B cell (primary cell): ENCODE data around the gene DPYSL3. TPM values are rescaled to one million over a fixed set of nuclear protein-coding genes. Genes with fewer than 3 reads are reported as not detected.

Experiments
- ATAC-seq: fragments of 200-7000 bp; cut with Tn5 transposase; one replicate; pipeline ENCODE4 v1.10.0; 2021; ENCODE audit warnings: low read depth, mild to moderate bottlenecking, moderate number of reproducible peaks, moderate library complexity
- CTCF ChIA-PET: fragments of 350-600 bp; sonication (Branson Sonifier 250); formaldehyde crosslinking; loops from one replicate; lab custom pipeline; 2021; ENCODE audit warnings: antibody characterized with exemption, inconsistent platforms; lab: Charles Lee
- POLR2A ChIA-PET: fragments of 350-600 bp; sonication (Branson Sonifier 250); formaldehyde crosslinking; loops from one replicate; lab custom pipeline; 2021; ENCODE audit warnings: antibody characterized with exemption; lab: Charles Lee
- DNase-seq: peaks from one replicate; pipeline ENCODE4 v3.0.0; 2013
- H2AFZ ChIP-seq: 2 replicates; pipeline ENCODE4 v1.6.1; 2012; ENCODE audit warnings: mild to moderate bottlenecking, low read depth, low read length; ENCODE audit not compliant: insufficient read depth, poor library complexity, severe bottlenecking
- H3K27ac ChIP-seq, 2 donors: 1 replicate in 1 of 2; 2 replicates in 1 of 2; pipeline ENCODE4 v1.5.1; 2012 to 2013; ENCODE audit warnings: low read length in 2 of 2, mild to moderate bottlenecking in 2 of 2, moderate library complexity in 1 of 2
- H3K27me3 ChIP-seq, 4 experiments: fragments of 200-600 bp in 1 of 4; sonication (generic) in 1 of 4; replicated peaks in 1 of 4; 1 replicate in 2 of 4; 2 replicates in 2 of 4; pipeline versions ENCODE4 v1.6.1 to v1.7.0; 2013 to 2016; ENCODE audit warnings: low read length in 3 of 4, mild to moderate bottlenecking in 2 of 4, mixed read lengths in 1 of 4, moderate library complexity in 1 of 4; ENCODE audit not compliant: insufficient read depth in 4 of 4, control insufficient read depth in 3 of 4; ENCODE audit errors: control extremely low read depth in 1 of 4
- H3K36me3 ChIP-seq, 2 experiments: replicated peaks in 1 of 2; 1 replicate in 1 of 2; 2 replicates in 1 of 2; pipeline versions ENCODE4 v1.6.1 to v1.7.1; 2013; ENCODE audit warnings: low read length in 1 of 2; ENCODE audit not compliant: insufficient read depth in 2 of 2, control insufficient read depth in 1 of 2; ENCODE audit errors: control extremely low read depth in 1 of 2, extremely low read depth in 1 of 2
- H3K4me1 ChIP-seq, 2 donors: fragments of 200-600 bp in 1 of 2; sonication (generic) in 1 of 2; 1 replicate in 1 of 2; 2 replicates in 1 of 2; pipeline versions ENCODE4 v1.5.1 to v1.6.1; 2013 to 2017; ENCODE audit warnings: low read length in 2 of 2; ENCODE audit not compliant: control insufficient read depth in 2 of 2, insufficient read depth in 2 of 2
- H3K4me2 ChIP-seq: replicated peaks from 2 replicates; pipeline ENCODE3; 2012; ENCODE audit warnings: mild to moderate bottlenecking, low read depth, low read length; ENCODE audit not compliant: poor library complexity, severe bottlenecking
- H3K4me3 ChIP-seq, 5 experiments: fragments of 200-600 bp in 1 of 5; sonication (generic) in 1 of 5; 1 replicate in 3 of 5; 2 replicates in 2 of 5; pipeline versions ENCODE4 v1.5.1 to v1.7.0; 2011 to 2016; ENCODE audit warnings: low read length in 4 of 5, mild to moderate bottlenecking in 4 of 5, low read depth in 2 of 5, control low read depth in 1 of 5, moderate library complexity in 1 of 5; ENCODE audit not compliant: insufficient read depth in 1 of 5; ENCODE audit errors: control extremely low read depth in 1 of 5, extremely low read depth in 1 of 5
- H3K79me2 ChIP-seq: fragments of 200-600 bp; sonication (generic); one replicate; pipeline ENCODE4 v1.6.0; 2016; ENCODE audit warnings: low read length; ENCODE audit not compliant: control insufficient read depth, insufficient read depth
- H3K9ac ChIP-seq: fragments of 200-600 bp; sonication (generic); 2 replicates; pipeline ENCODE4 v1.6.1; 2017; ENCODE audit warnings: mild to moderate bottlenecking, low read length, moderate library complexity
- H3K9me3 ChIP-seq, 3 donors: one replicate each; pipeline versions ENCODE4 v1.6.1 to v1.7.1; 2013; ENCODE audit warnings: low read length in 2 of 3; ENCODE audit not compliant: control insufficient read depth in 2 of 3, insufficient read depth in 1 of 3; ENCODE audit errors: control extremely low read depth in 1 of 3
- H4K20me1 ChIP-seq: 2 replicates; pipeline ENCODE4 v1.6.0; 2012; ENCODE audit warnings: mild to moderate bottlenecking, low read length; ENCODE audit not compliant: insufficient read depth, control insufficient read depth, poor library complexity, severe bottlenecking
- H3K27ac Mint-ChIP-seq: one replicate; pipeline ENCODE4 v1.8.0; 2021; ENCODE audit warnings: mixed read lengths
- H3K27me3 Mint-ChIP-seq: one replicate; pipeline ENCODE4 v1.8.0; 2021; ENCODE audit warnings: mixed read lengths
- H3K4me1 Mint-ChIP-seq: one replicate; pipeline ENCODE4 v1.8.0; 2021; ENCODE audit warnings: mixed read lengths
- H3K4me3 Mint-ChIP-seq: one replicate; pipeline ENCODE4 v1.8.0; 2021; ENCODE audit warnings: mixed read lengths
- H3K9me3 Mint-ChIP-seq: one replicate; pipeline ENCODE4 v1.8.0; 2022; ENCODE audit warnings: mixed read lengths; ENCODE audit not compliant: insufficient read depth
- EZH2 ChIP-seq: IDR thresholded peaks from 2 replicates; pipeline ENCODE4 v1.6.1; 2012; ENCODE audit warnings: borderline replicate concordance, low read depth, mild to moderate bottlenecking, moderate library complexity, low read length; ENCODE audit not compliant: insufficient read depth, poor library complexity, severe bottlenecking
- WGBS: methylation state at CpG from one replicate; pipeline ENCODE4 v1.1.5; 2013; ENCODE audit warnings: missing lambda C conversion rate; ENCODE audit not compliant: insufficient coverage; 5-methylcytosine and 5-hydroxymethylcytosine counted together
- intact Hi-C: fragments of 100-400 bp; cut with micrococcal nuclease; formaldehyde crosslinking; loops from one replicate; pipeline ENCODE4 v1.10.0; 2022
- polyA plus RNA-seq: library from polyadenylated mRNA; depleted of rRNA; stranded (reverse); fragments of >200 nt; gene quantifications from 2 replicates; pipeline ENCODE4 v1.2.3, GENCODE V29; 2012
- total RNA-seq, 2 donors: library from RNA; stranded (reverse); fragments of 120-200 nt in 1 of 2; gene quantifications; 1 replicate in 1 of 2; 2 replicates in 1 of 2; pipeline versions ENCODE4 v1.2.3 to v1.2.4, GENCODE V29; 2013 to 2022
- TF ChIP-seq, protein P1 (sequence below): fragments of 200-600 bp; IDR thresholded peaks from one replicate; pipeline ENCODE4 v1.8.0; 2022; ENCODE audit warnings: antibody characterized with exemption, mild to moderate bottlenecking

The DPYSL3 gene
- total and polyA plus RNA-seq, 2 donors (not counting 1 experiment from before 2014, with no cell fraction given): not detected

DNA sequence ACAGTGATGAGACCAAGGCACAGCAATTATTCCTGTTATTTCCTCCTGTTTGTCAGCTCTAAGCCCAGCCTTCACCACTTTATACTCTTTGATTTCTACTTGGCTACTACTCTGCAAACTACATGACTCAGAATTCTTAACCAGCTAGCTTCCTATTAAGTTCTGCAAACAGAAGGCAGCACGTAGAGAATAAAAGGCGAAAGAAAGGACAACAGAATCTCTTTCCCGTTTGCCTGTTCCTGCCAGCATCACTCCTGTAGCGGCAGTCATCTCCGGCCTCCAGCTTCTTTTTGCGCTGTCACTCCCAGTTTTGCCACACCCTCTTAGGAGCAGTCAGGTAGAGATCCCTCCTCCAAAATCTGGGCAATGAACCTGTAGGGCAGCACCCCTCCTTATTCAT lies 29.9 kb downstream of the DPYSL3 start:
- Mint-ChIP-seq H3K27me3 (peaks cover 13% of the 10 kb centered on the region), H3K9me3 (no peaks in the 10 kb centered on the region), H3K4me3 (no peak overlapping the region), H3K27ac (no peak overlapping the region), H3K4me1 (peaks cover 4% of the 10 kb centered on the region)
- Histone ChIP-seq H2AFZ (no peak overlapping the region), H3K4me2 (no peak overlapping the region), H4K20me1 (no peaks in the 10 kb centered on the region), H3K36me3 (no peaks in the 10 kb centered on the region), H3K4me3 (no peak overlapping the region), H3K27me3 (no peaks in the 10 kb centered on the region), H3K4me1 (no peaks in the 10 kb centered on the region), H3K27ac (no peak overlapping the region), H3K9ac (no peak overlapping the region), H3K79me2 (no peaks in the 10 kb centered on the region), H3K9me3 (no peaks in the 10 kb centered on the region)
- DNase-seq (no peak), ATAC-seq (no peak)
- CTCF ChIA-PET: no interaction called here
- no peak for TF ChIP-seq EZH2
- TF ChIP-seq, protein P1, sequence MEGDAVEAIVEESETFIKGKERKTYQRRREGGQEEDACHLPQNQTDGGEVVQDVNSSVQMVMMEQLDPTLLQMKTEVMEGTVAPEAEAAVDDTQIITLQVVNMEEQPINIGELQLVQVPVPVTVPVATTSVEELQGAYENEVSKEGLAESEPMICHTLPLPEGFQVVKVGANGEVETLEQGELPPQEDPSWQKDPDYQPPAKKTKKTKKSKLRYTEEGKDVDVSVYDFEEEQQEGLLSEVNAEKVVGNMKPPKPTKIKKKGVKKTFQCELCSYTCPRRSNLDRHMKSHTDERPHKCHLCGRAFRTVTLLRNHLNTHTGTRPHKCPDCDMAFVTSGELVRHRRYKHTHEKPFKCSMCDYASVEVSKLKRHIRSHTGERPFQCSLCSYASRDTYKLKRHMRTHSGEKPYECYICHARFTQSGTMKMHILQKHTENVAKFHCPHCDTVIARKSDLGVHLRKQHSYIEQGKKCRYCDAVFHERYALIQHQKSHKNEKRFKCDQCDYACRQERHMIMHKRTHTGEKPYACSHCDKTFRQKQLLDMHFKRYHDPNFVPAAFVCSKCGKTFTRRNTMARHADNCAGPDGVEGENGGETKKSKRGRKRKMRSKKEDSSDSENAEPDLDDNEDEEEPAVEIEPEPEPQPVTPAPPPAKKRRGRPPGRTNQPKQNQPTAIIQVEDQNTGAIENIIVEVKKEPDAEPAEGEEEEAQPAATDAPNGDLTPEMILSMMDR: no peak
- POLR2A ChIA-PET: no interaction called here
- 73% methylated on average over 6 of the region's 6 CpGs for WGBS
- intact Hi-C loops: no loop called here

DNA sequence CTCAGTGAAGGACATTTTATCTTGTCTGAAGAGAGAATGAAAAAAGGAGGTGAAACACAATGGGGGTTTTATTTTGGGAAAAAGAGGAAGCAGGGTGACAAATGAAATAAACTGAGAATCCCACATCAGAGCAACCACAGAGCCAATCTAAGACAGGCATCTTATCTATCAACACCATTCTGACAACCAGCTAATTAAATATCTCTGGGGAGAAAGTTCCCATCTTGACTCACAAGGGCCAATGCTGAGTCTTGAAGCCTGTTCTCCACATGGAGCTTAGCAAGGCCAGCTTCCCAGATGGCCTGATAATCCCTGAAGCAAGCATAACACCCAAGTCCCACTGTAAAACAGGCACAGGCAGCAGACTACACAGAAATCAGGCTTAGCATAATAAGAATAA lies 30.4 kb downstream of the DPYSL3 start:
- no peak for DNase-seq
- H3K4me3 Mint-ChIP-seq: no peak overlapping the region
- H4K20me1 ChIP-seq: no peaks in the 10 kb centered on the region

More for the DNA sequence above, 30.4 kb downstream of the DPYSL3 start:
- TF ChIP-seq, protein P1: no peak
- TF ChIP-seq EZH2: no peak
- Mint-ChIP-seq H3K27ac (no peak overlapping the region), H3K27me3 (peaks cover 13% of the 10 kb centered on the region), H3K9me3 (no peaks in the 10 kb centered on the region), H3K4me1 (peaks cover 4% of the 10 kb centered on the region)
- no peaks in the 10 kb centered on the region for H3K4me1 ChIP-seq
- H3K27me3 ChIP-seq: no peaks in the 10 kb centered on the region
- ATAC-seq: no peak
- no peaks in the 10 kb centered on the region for H3K9me3 ChIP-seq
- H3K9ac ChIP-seq: no peak overlapping the region
- ChIA-PET POLR2A (no interaction called here), CTCF (no interaction called here)
- intact Hi-C loops: no loop called here
- no peak overlapping the region for H3K27ac ChIP-seq
- no peak overlapping the region for H2AFZ ChIP-seq
- H3K4me2 ChIP-seq: no peak overlapping the region
- no peaks in the 10 kb centered on the region for H3K36me3 ChIP-seq
- H3K79me2 ChIP-seq: no peaks in the 10 kb centered on the region
- no peak overlapping the region for H3K4me3 ChIP-seq
